Spleen (tissue), 7 donors: ENCODE measurements around the gene RBM39.

Experiments used
- CTCF ChIP-seq, 11 experiments: fragments of 200-600 bp in 7 of 11; fragments of 450-650 bp in 4 of 11; sonication (generic) in 4 of 11; IDR thresholded peaks in 8 of 11; conservative IDR thresholded peaks in 3 of 11; 1 replicate in 7 of 11; 2 replicates in 4 of 11; pipeline versions ENCODE4 v1.4.0 to v1.8.0; 2016 to 2021; ENCODE audit warnings: antibody characterized with exemption in 11 of 11, inconsistent platforms in 4 of 11, mild to moderate bottlenecking in 1 of 11
- POLR2A ChIP-seq, 3 donors: fragments of 450-650 bp; IDR thresholded peaks; one replicate each; pipeline ENCODE4 v1.5.1; 2017; ENCODE audit warnings: antibody characterized with exemption in 3 of 3, mild to moderate bottlenecking in 1 of 3
- donor health status: DM: no; HTN: no; CAD: no; lungs with moderate emphysema.
- donor health status: DM: no; HTN: no; CAD: no.
- donor health status: DM: no; HTN: no; CAD: no.

GRCh38 chr20:35768731-35769664 is 26.9 kb upstream of the RBM39 start:
- peak in 1 of 3 donors; percentile 33 for TF ChIP-seq POLR2A (IDR thresholded peaks at IDR 0.05)
- no peak for TF ChIP-seq CTCF (IDR thresholded peaks at IDR 0.05 in 8 of 11, conservative IDR thresholded peaks at IDR 0.05 in 3 of 11)
